ENCODE measurements around the gene PHIP. TPM values are rescaled to one million over a fixed set of nuclear protein-coding genes. Genes with fewer than 3 reads are reported as not detected.
A peak's percentile ranks its signal among the peaks of the same experiment; 100 is the strongest.

The PHIP gene
- total RNA-seq, 1 donor from 2014 or later: 74.5 TPM

DNA sequence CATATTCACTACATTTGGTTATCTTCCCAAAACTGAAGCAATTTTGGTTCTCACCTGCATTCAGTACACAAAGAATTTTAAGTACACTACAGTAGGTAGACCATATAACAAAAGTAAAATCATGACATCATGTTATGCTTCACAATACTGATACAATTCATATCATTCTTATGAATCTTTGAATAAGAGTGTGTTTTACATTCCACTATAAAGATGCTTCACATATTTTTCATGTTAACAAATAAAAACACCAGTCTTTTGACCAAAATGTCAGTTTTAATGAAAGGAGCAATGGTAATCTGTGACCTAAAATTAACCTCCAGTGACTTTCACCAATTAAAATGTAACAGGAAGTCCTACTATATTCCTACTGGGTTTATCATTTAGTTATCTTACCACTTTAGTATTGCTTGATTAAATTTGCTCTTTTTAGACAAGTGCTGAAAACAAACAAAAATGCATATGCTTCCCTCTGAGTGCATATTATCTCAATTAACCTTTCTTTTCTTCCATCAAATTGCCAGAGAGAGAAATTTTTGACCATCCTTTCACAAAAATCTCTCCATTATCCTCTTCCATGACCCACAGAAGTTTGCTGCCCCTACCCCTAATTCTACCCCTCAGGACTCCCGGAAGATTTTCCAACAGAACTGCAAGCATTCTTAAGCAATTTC lies 49.3 kb downstream of the PHIP start:
- H3K27me3 Mint-ChIP-seq: no peaks in the 10 kb centered on the region

DNA sequence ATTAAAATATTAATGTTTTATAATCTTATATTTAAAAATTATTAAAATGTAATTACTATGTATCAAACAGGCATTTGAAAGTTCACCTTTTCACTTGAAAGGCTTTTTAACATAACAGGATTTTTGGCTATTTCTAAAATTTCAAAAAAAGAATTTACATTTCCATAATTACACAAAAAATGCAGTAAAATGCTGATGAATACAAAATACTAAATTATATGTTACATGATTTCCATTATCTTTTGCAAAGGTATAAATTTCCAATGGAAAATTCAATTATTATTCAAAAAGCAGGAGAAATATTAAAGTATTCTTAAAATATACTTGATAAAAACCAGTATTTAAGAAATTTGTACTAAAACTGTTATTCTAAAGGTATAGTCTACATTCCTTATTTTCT lies 66.1 kb downstream of the PHIP start:
- H3K4me3 Mint-ChIP-seq (ENCODE audit: low read depth): no peak overlapping the region
- H3K36me3 Mint-ChIP-seq (ENCODE audit: insufficient read depth): peaks cover 18% of the 10 kb centered on the region

More for the DNA sequence above, 49.3 kb downstream of the PHIP start:
- peaks cover 29% of the 10 kb centered on the region for H3K36me3 Mint-ChIP-seq (ENCODE audit: insufficient read depth)
- no peaks in the 10 kb centered on the region for H3K9me3 Mint-ChIP-seq (ENCODE audit: low read depth)
- no peak overlapping the region for H3K27ac Mint-ChIP-seq
- peaks cover 6% of the 10 kb centered on the region for H3K4me1 Mint-ChIP-seq (ENCODE audit: low read depth)
- DNase-seq (ENCODE audit: low spot score, unreplicated experiment): no peak
- TF ChIP-seq, protein P1, sequence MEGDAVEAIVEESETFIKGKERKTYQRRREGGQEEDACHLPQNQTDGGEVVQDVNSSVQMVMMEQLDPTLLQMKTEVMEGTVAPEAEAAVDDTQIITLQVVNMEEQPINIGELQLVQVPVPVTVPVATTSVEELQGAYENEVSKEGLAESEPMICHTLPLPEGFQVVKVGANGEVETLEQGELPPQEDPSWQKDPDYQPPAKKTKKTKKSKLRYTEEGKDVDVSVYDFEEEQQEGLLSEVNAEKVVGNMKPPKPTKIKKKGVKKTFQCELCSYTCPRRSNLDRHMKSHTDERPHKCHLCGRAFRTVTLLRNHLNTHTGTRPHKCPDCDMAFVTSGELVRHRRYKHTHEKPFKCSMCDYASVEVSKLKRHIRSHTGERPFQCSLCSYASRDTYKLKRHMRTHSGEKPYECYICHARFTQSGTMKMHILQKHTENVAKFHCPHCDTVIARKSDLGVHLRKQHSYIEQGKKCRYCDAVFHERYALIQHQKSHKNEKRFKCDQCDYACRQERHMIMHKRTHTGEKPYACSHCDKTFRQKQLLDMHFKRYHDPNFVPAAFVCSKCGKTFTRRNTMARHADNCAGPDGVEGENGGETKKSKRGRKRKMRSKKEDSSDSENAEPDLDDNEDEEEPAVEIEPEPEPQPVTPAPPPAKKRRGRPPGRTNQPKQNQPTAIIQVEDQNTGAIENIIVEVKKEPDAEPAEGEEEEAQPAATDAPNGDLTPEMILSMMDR (IDR thresholded peaks at IDR 0.05; ENCODE audit: unreplicated experiment): no peak
- no peak overlapping the region for H3K4me3 Mint-ChIP-seq (ENCODE audit: low read depth)

DNA sequence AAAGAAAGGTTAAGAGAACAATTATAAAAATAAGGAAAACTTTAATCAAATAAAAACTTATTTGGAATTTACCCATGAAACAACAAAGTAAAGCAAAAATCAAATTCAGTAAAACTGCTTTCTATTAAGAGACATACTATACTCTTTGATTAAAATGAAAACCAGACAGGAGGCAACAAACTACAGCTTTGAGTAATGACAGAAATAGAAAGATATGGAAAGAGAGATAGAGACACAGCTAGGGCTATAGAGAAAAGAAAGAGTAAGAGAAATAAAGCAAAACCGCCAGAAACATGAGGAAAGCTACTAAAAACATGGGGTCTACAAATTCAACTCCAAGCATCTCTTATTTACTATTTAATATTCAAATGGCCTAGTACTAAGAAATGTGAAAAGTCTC lies 67.6 kb downstream of the PHIP start:
- Mint-ChIP-seq H3K9me3 (ENCODE audit: low read depth) (no peaks in the 10 kb centered on the region), H3K27ac (peak overlapping the region; percentile 15), H3K36me3 (ENCODE audit: insufficient read depth) (peaks cover 11% of the 10 kb centered on the region), H3K4me1 (ENCODE audit: low read depth) (peaks cover 1% of the 10 kb centered on the region), H3K27me3 (no peaks in the 10 kb centered on the region), H3K4me3 (ENCODE audit: low read depth) (no peak overlapping the region)
- TF ChIP-seq, protein P1 (IDR thresholded peaks at IDR 0.05; ENCODE audit: unreplicated experiment): no peak
- no peak for DNase-seq (ENCODE audit: low spot score, unreplicated experiment)

More for the DNA sequence above, 66.1 kb downstream of the PHIP start:
- TF ChIP-seq, protein P1 (IDR thresholded peaks at IDR 0.05; ENCODE audit: unreplicated experiment): no peak
- no peaks in the 10 kb centered on the region for H3K4me1 Mint-ChIP-seq (ENCODE audit: low read depth)
- DNase-seq (ENCODE audit: low spot score, unreplicated experiment): no peak
- no peaks in the 10 kb centered on the region for H3K27me3 Mint-ChIP-seq
- no peaks in the 10 kb centered on the region for H3K9me3 Mint-ChIP-seq (ENCODE audit: low read depth)
- H3K27ac Mint-ChIP-seq: no peak overlapping the region

DNA sequence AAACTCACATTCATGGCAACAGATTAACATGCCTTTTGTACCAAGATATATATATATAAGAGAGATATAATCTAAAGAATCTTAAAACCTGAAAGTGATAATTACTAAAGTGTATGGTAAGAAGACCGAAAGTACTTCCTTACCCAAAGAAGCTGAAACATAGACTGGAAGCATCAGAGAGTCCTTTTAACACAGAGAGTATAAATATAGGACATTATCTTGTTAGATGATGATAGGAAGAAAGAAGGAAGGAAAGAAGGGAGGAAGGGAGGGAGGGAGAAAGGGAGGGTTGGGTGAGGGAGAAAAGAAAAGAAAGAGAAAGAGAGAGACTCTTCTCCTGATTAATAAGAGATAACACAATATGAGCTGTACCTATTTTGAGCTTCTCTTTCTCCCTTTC lies 68.2 kb downstream of the PHIP start:
- Mint-ChIP-seq H3K36me3 (ENCODE audit: insufficient read depth) (peaks cover 5% of the 10 kb centered on the region), H3K27ac (no peak overlapping the region), H3K4me3 (ENCODE audit: low read depth) (no peak overlapping the region), H3K27me3 (no peaks in the 10 kb centered on the region), H3K9me3 (ENCODE audit: low read depth) (no peaks in the 10 kb centered on the region), H3K4me1 (ENCODE audit: low read depth) (peaks cover 1% of the 10 kb centered on the region)
- no peak for DNase-seq (ENCODE audit: low spot score, unreplicated experiment)
- TF ChIP-seq, protein P1 (IDR thresholded peaks at IDR 0.05; ENCODE audit: unreplicated experiment): no peak

DNA sequence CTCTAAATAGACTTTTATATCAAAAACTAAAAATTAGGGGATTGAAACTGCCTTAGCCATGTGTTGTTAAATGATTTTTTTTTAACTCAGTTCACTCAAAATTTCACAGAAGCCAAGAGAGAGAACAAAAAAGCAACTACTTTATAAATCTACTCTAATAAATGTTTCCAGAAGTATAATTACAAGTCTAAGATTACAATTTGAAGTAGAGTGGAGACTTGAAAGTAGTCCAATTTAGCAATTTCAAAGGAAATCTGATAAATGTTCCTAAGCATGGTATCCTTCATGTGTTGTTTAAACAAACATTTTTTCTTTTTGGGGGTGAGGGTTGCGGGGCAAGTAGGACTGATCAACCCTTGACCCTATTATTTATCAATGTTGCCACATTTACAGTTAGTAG lies 72.6 kb downstream of the PHIP start:
- H3K4me1 Mint-ChIP-seq (ENCODE audit: low read depth): peaks cover 4% of the 10 kb centered on the region
- DNase-seq (ENCODE audit: low spot score, unreplicated experiment): no peak
- H3K36me3 Mint-ChIP-seq (ENCODE audit: insufficient read depth): peaks cover 19% of the 10 kb centered on the region
- H3K27me3 Mint-ChIP-seq: no peaks in the 10 kb centered on the region
- no peak overlapping the region for H3K27ac Mint-ChIP-seq
- TF ChIP-seq, protein P1 (IDR thresholded peaks at IDR 0.05; ENCODE audit: unreplicated experiment): no peak
- H3K4me3 Mint-ChIP-seq (ENCODE audit: low read depth): no peak overlapping the region
- H3K9me3 Mint-ChIP-seq (ENCODE audit: low read depth): no peaks in the 10 kb centered on the region

All from progenitor cell of endocrine pancreas (in vitro differentiated cells).